Measurements from ENCODE around the gene TOMM6.
A peak's percentile ranks its signal among the peaks of the same experiment; 100 is the strongest.

Gene TOMM6

DNA sequence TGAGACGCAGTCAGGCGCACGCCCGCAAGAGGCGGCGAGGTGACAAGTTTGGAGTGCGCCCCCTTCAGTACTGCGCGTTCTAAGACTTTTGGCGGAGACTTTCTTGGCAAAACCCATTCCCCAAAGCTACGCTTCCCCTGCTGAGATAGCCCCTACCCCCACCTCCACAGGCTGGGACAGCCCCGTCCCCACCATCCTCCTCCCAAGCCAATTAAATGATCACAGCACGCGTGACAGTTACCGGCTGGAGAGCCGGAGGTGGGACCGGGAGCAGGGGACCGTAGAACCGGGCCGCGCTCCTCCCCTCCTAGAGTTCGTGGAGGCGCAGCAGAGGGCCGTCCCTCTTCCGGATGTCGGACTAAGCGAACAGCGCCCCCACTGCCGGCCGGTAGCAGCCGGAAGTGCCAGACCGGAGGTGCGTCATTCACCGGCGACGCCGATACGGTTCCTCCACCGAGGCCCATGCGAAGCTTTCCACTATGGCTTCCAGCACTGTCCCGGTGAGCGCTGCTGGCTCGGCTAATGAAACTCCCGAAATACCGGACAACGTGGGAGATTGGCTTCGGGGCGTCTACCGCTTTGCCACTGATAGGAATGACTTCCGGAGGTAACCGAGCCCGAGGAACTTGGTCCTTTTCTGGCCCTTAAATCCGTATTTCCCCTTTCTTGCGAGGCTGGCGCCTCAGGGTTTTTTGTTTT, at the start of gene TOMM6:
Gene TOMM6, plus strand, starts transcription at position 476 of the 699 bp plus-strand sequence. Its CDS starts 4 bp downstream, at position 480.
- DNase-seq: peak; percentile 85 to 94

DNA sequence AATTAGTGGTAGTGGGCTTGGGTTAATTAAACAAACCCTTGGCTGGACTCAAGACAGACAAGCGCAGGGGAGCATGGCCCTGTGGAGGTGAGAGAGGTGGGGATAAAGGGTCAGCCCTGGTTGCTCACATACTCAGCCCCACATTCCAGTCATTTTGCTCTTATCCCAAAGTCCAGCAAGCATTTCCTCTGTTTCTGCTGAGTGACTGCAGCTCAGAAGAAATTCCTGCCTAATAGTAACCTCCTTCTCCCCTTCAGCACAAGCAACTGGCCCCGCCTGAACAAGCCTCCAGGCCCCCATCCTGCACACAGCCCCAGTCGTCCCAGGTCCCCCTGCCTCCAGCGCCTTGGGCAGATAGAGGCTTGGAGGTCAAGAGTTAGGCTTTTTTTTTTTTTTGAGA, 48.5 kb upstream of the TOMM6 start:
- DNase-seq: no peak

GRCh38 chr6:41740366-41741162, 46.9 kb upstream of the TOMM6 start:
- DNase-seq: no peak

DNA sequence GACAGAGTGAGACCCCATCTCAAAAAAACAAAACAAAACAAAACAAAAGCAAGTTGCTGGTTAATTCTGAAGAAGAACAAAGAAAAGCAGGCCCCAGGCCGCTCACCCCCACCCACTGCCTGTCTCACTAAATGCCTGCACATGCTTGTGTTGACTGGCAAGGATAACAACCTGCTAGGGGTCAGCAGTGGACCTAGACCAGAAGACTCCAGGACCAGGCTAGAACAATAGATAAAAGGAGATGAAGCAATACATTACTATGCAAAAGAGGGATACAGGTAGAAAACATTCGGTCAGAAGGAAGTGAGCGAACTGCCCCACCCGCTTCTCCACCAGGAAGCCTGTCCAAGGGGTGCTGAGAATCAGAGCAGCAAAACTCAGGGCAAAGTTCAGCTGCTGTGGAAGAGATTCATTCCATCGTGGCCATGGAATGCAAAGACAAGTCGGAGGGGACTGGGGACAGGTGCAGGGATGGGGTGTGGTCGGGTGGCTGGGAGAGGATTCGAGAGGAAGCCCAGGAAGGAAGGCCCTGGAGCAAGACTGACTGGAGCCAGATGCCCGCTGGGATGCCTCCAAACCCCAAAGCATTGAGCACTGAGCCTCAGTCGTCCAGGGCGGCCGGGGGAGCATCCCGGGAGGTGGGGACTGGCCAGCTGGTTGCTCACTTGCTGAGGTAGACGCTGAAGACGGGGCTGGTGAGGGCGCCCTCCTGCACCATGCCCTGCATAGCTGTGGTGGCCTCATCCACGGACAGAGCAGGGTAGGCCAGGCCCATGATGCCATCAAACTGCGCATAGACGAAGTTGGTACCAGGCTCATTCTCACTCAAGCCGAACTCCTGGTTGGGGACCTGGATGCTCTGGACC, 45.6 kb upstream of the TOMM6 start:
- no peak for DNase-seq

DNA sequence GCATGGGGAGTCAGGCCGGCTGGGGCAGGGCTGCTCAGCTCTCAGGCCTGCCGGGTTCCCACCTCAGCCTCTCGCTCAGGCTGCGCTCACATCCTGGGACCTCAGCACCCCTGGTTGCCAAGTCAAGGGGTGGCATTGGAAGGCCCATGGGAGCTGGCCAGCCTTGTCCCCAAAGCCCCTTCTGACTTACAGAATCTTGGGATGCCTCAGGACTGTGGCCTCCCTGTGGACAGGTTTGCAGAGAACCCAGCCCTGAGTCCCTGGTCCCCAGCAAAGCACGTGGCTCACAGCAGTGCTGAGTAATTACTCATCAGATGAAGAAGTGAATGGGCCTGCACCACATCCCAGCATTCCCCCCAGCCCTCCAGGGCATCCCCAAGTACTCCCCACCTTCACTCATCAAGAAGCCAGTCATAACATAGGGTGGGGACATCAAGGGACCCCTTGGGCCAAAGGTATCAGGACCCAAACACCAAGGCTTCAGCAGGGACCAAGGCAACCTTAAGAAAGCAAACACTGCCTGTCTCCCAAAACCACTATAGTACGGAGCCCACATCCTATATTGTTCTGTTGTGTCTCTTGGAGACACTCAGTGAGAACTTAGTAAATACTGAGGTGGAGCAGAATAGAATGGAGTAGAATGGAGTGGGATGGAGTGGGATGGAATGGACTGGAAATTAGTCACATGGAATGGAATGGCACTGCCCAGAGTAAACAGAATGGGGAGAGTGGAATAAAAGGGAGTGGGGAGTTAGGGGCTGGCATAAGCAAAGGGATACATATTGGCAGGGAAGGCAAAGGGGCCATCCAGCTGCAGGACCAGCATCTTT, 43.9 kb upstream of the TOMM6 start:
- no peak for DNase-seq

GRCh38 chr6:41744236-41744787, 43.2 kb upstream of the TOMM6 start:
- DNase-seq: no peak

DNA sequence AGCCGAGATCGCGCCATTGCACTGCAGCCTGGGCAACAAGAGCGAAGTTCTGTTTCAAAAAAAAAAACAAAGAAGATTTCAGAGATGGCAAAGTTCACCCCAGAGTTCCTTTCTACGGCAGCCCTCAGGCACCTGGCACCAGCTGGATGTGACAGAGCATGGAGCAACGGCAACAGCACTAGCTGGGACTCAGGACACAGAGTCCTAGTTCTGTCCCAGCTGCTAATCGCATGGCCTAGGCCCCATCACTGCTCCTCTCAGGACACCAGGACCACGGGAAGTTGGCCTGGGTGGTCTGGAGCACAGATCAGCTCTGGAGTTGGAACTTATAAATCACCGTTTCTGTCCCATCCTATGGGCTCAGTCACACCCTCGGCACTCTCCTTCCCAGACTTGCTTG, 41.4 kb upstream of the TOMM6 start:
- DNase-seq: no peak

- DNase-seq: no peak
These were observed 40.0 kb upstream of the TOMM6 start, which contains the start of gene PGC for GRCh38 chr6:41747256-41748101. TSS of gene PGC (minus strand) at chr6:41747397. CDS start at chr6:41747334, 63 bp downstream.

GRCh38 chr6:41748102-41748477, 39.4 kb upstream of the TOMM6 start:
- DNase-seq: no peak

GRCh38 chr6:41748542-41748941, 39.0 kb upstream of the TOMM6 start:
- no peak for DNase-seq

- DNase-seq: no peak
These were observed 37.1 kb upstream of the TOMM6 start for GRCh38 chr6:41750374-41750773.

GRCh38 chr6:41755895-41756294, 31.6 kb upstream of the TOMM6 start:
- no peak for DNase-seq

DNA sequence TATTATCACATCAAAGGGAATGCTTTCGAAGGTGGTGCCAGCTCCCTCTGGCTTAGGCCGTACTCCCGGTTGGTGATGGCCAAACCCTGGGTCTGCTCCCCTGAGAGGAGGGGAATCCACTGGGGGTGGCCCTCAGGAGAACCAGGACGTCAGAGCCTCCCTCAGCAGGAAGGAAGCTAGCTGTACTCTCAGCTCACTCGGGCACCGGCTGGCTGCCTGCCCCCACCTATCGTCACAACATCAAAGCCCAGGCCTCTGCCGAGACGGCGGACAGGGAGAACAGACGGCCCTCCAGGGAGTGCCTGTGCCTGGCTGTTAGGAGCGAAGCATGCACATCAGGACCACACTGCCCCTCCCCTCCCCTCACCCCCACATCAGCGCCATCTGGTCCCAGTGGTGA, 31.1 kb upstream of the TOMM6 start:
- DNase-seq: no peak

GRCh38 chr6:41757271-41757670, 30.2 kb upstream of the TOMM6 start:
- no peak for DNase-seq

DNA sequence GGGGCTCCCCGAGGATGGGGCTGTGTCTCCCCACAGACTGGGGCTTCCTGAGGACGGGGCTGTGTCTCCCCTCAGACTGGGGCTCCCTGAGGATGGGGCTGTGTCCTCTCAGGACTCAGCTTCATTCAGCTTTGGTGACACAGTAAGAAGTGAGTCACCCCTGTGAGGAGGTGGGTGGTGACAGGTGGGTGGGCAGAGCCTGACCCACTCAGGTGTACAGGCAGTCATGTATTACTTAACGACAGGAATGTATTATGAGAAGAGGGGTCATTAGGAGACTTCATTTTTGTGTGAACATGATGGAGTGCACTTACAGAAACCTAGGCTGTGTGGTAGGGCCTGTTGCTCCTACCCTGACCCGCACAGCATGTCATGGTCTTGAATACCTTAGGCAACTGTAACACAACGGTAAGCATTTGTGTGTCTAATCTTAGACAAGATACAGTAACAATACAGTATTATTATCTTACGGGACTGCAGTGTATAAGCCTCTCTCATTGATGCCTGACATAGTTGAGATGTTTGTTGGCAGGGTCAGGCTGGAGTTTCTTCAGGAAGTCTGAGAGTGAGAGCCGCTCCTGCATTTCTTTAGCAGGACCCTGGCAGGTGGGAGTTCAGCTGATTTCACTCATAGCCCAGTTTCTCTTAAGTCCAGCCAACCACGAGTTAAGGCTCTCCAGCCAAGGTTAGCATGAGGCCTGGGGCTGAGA, 29.4 kb upstream of the TOMM6 start:
- DNase-seq: no peak

GRCh38 chr6:41758641-41759035, 28.9 kb upstream of the TOMM6 start:
- DNase-seq: no peak

GRCh38 chr6:41759106-41759904, 28.2 kb upstream of the TOMM6 start:
- DNase-seq: no peak

GRCh38 chr6:41759905-41760579, 27.5 kb upstream of the TOMM6 start:
- no peak for DNase-seq

- no peak for DNase-seq
These were observed 24.0 kb upstream of the TOMM6 start for GRCh38 chr6:41763470-41763869.

Measured in NCI-H1930 (cell line).